Epithelial cell of proximal tubule (primary cell): Measurements from ENCODE around the gene TBC1D7. TPM values are rescaled to one million over a fixed set of nuclear protein-coding genes. Genes with fewer than 3 reads are reported as not detected.

Source experiments
- DNase-seq: peaks from one replicate; pipeline ENCODE4 v3.0.0-alpha.2; 2011; ENCODE audit warnings: low read depth
- H3K4me3 ChIP-seq: 2 replicates; pipeline ENCODE4 v1.5.1; 2011; ENCODE audit warnings: low read depth, mild to moderate bottlenecking, low read length
- CTCF ChIP-seq: conservative IDR thresholded peaks from 2 replicates; pipeline ENCODE4 v1.5.1; 2012; ENCODE audit warnings: low read depth, mild to moderate bottlenecking, low read length
- total RNA-seq: library from RNA; depleted of rRNA; stranded (reverse); fragments of >200 nt; gene quantifications from 2 replicates; pipeline ENCODE4 v1.2.3, GENCODE V29; 2015

TBC1D7 gene
- total RNA-seq, 1 donor from 2014 or later: 20.3 TPM

DNA sequence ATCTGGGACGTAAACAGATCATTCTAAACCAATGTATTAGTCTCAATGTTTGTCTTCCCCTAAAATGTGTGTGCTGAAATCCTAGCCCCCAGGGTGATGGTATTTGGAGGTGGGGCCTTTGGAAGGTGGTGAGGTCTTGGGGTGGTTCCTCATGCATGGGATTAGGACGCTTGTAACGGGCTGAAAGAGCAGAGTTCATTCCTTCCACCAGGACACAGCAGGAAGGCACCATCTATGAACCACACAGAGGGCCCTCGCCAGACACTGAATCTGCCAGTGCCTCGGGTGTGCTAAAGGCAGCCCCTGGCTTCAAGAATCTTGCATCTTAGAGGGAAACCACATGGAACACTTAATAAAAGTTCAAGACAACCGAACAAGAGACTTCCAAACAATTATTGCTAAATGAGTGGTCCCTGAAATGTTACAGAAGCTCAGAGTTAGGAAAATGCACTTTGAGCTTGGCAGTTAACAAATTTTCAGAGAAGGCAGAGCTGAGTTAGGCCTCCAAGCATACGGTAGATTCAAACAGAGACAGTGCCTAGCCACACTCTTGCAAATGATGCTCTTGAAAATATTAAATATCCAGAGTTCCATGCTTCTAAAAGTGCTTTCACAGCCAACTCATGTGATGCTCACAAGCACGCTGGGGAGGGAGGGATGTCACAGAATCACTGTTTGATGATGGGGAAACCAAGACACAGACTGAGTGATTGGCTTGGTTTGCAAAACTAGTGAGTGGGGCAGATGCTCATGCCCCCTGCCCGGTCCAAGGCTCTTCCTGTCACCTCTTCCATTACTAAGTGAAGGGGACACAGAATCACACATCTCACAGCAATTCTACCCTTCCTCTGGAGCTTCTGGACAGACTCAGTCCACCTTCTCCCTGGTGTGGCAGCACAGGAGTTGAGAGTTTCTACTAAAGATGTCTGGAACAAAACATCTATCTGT, 27.4 kb downstream of the TBC1D7 start:
- H3K4me3 ChIP-seq: no peak overlapping the region
- DNase-seq: no peak
- peak; percentile 11 for TF ChIP-seq CTCF

DNA sequence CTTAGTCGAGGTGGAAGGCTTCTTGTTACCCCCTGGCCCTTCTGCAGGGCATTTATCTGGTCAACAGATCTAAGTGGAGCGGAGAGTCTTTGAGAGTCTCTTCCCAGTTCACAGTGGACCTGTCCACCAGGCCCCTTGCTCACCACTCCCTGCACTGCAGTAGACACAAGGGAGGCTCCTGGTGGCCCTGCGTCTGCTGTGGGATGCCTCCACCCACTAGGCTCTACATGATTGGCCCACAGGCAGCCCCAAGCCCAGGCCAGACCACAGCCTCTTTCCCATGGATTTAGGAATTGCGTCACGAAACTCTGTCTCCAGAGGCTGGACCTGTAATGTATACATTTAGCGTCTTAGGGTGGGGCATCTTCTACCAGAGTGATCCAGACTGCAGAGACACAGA, 28.4 kb downstream of the TBC1D7 start:
- TF ChIP-seq CTCF: no peak
- no peak for DNase-seq

DNA sequence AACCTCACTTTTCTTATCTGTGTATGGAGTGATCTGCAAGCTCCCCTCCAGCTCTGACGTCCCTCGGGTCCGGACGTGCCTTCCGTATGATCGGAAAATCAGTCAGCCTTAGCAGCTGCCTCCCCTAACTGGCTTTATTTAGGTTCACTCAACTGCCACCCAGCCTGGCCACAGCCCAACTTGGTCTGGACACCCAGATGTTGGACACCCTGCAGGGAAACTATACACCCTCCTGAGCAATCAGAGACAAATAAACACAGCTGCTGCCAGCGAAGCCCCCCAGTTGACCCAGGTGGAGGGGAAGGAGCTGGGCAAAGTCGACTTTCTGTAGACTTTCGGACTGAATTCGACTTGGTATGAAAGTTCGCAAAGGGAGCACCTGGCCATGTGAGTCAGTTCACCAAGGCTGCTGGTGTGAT, 28.9 kb downstream of the TBC1D7 start:
- H3K4me3 ChIP-seq: no peak overlapping the region
- no peak for TF ChIP-seq CTCF
- no peak for DNase-seq

More for the DNA sequence above, 28.4 kb downstream of the TBC1D7 start:
- H3K4me3 ChIP-seq: no peak overlapping the region

DNA sequence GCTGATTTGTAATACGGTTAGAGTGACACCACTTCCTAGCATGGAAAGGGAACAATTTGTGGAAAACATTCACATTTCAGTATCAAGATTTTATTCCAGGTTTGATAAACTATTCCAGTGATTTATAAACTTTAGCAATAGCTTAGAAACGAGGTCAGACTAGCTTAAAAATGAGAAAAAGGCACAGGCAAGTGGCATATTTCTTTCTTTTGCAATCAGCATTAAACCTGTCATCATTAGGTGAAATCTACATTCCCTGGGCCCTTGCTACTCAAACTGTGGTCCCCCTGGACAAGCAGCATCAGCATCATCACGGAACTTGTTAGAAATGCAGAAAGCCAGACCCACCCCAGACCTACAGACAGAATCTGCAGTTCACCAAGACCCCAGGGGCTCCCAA, 29.9 kb downstream of the TBC1D7 start:
- no peak for TF ChIP-seq CTCF
- DNase-seq: no peak
- H3K4me3 ChIP-seq: no peak overlapping the region

DNA sequence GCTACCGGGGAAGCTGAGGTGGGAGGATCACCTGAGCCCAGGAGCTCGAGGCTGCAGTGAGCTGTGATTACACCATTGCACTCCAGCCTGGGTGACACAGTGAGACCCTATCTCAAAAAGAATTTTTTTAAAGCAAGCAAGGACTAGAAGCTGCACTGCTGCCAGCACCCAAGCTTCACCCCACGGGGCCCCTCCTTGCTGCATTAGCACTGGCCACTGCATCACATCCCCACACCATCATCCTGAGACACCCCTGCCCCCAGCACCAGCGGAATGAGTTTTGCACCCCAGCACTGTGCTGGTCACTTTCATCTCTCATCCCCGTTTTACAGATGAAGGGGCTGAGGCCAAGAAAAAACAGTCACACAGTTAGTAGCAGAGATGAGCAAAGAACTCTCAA, 30.9 kb downstream of the TBC1D7 start:
- DNase-seq: no peak
- no peak overlapping the region for H3K4me3 ChIP-seq
- TF ChIP-seq CTCF: no peak

DNA sequence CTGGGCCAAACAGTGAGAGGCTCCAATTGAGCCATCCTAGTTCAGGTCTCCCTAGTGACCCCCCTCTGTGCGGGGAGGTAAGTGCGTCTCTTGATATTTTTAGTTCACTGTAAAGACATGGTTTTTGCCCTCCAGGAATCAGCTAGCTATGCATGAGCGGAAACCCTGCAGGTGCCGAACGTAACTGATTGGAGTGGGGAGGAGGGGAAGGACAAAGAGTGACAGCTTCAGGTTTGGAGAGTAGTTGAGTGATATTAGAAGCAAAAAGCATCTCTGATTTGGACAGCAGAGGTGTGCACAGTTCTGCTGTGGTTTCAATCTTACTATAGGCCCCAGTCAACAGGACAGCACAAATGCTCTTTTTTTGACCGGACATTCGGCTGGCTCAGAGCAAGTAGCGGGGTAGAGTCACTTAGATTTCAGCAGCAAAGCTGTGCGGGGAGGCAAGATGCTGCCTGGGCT, 31.8 kb downstream of the TBC1D7 start:
- no peak overlapping the region for H3K4me3 ChIP-seq
- peak; percentile 5 for TF ChIP-seq CTCF
- no peak for DNase-seq

DNA sequence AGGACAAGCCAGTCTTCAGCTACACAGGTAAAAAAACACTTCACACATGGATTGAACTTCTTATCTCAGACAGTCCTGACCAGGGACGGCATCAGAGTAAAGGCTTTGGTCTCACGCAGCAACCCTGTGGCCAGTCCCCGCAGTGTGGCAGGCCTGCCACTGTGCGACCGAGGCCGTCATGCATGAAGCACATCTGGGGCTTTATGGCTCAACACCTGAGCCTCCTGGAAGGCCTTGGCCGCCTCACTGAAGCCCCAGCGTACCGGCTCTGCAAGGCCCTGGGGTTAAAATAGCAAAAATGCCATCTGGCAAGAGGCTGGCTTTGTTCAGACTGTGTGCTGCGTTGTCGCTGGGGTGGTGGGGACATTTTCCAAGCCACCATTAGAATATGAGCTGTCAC, 32.8 kb downstream of the TBC1D7 start:
- DNase-seq: no peak
- no peak for TF ChIP-seq CTCF
- no peak overlapping the region for H3K4me3 ChIP-seq
